Neuronal stem cell (in vitro differentiated cells): ENCODE measurements around the gene FLVCR1.
"Not testable (repeated sequence)": the region's sequence is repeated elsewhere in the genome, so short reads cannot be mapped to it uniquely, and the experiment has no call there.

ENCODE experiments used
- DNase-seq: peaks from one replicate; pipeline ENCODE4 v3.0.0-alpha.2; 2013; ENCODE audit warnings: low spot score
- H2AFZ ChIP-seq: one replicate; pipeline ENCODE4 v1.6.1; 2013; ENCODE audit warnings: mild to moderate bottlenecking, low read length, inconsistent platforms
- H2AK5ac ChIP-seq: 2 replicates; pipeline ENCODE4 v1.6.1; 2013; ENCODE audit warnings: low read depth, mild to moderate bottlenecking, inconsistent platforms, low read length, moderate library complexity, mixed read lengths
- H2BK120ac ChIP-seq: 2 replicates; pipeline ENCODE4 v1.6.1; 2013; ENCODE audit warnings: low read depth, mild to moderate bottlenecking, inconsistent platforms, low read length, moderate library complexity, mixed read lengths
- H2BK12ac ChIP-seq: one replicate; pipeline ENCODE4 v1.6.1; 2013; ENCODE audit warnings: low read length, inconsistent platforms
- H2BK15ac ChIP-seq: 2 replicates; pipeline ENCODE4 v1.6.1; 2013; ENCODE audit warnings: mild to moderate bottlenecking, low read length, inconsistent platforms, mixed read lengths
- H2BK5ac ChIP-seq: one replicate; pipeline ENCODE4 v1.6.1; 2013; ENCODE audit warnings: inconsistent platforms, mild to moderate bottlenecking, low read length, moderate library complexity
- H3K14ac ChIP-seq: one replicate; pipeline ENCODE4 v1.6.1; 2013; ENCODE audit warnings: low read length, inconsistent platforms
- H3K18ac ChIP-seq: 2 replicates; pipeline ENCODE4 v1.6.1; 2013; ENCODE audit warnings: low read length, inconsistent platforms
- H3K23ac ChIP-seq: 2 replicates; pipeline ENCODE4 v1.6.1; 2013; ENCODE audit warnings: low read depth, mild to moderate bottlenecking, mixed read lengths, low read length, inconsistent platforms; ENCODE audit not compliant: poor library complexity
- H3K27ac ChIP-seq: replicated peaks from 3 replicates; pipeline ENCODE4 v1.5.1; 2013; ENCODE audit warnings: low read length, inconsistent platforms
- H3K27me3 ChIP-seq, 3 experiments: 2 replicates each; pipeline ENCODE4 v1.6.1; 2013; ENCODE audit warnings: low read length in 3 of 3, mild to moderate bottlenecking in 2 of 3, inconsistent platforms in 1 of 3, low read depth in 1 of 3, mixed read lengths in 1 of 3, moderate library complexity in 1 of 3; ENCODE audit not compliant: control insufficient read depth in 3 of 3, insufficient read depth in 3 of 3
- H3K36me3 ChIP-seq, 2 donors: replicated peaks in 1 of 2; 2 replicates each; pipeline ENCODE4 v1.6.1; 2013; ENCODE audit warnings: low read length in 2 of 2; ENCODE audit not compliant: control insufficient read depth in 2 of 2, insufficient read depth in 2 of 2
- H3K4ac ChIP-seq: 2 replicates; pipeline ENCODE4 v1.6.1; 2013; ENCODE audit warnings: inconsistent platforms, mild to moderate bottlenecking, low read length, moderate library complexity
- H3K4me1 ChIP-seq, 2 donors: 1 replicate in 1 of 2; 2 replicates in 1 of 2; pipeline ENCODE4 v1.6.1; 2013; ENCODE audit warnings: low read length in 2 of 2, low read depth in 1 of 2; ENCODE audit not compliant: control insufficient read depth in 2 of 2, insufficient read depth in 1 of 2
- H3K4me2 ChIP-seq: one replicate; pipeline ENCODE4 v1.6.1; 2013; ENCODE audit warnings: mild to moderate bottlenecking, low read length, inconsistent platforms; ENCODE audit not compliant: insufficient read depth, poor library complexity, severe bottlenecking
- H3K4me3 ChIP-seq, 2 donors: 2 replicates each; pipeline ENCODE4 v1.5.1; 2013; ENCODE audit warnings: low read length in 2 of 2, mild to moderate bottlenecking in 2 of 2, inconsistent platforms in 1 of 2, moderate library complexity in 1 of 2
- H3K79me1 ChIP-seq: one replicate; pipeline ENCODE4 v1.6.1; 2013; ENCODE audit warnings: low read depth, mild to moderate bottlenecking, inconsistent platforms, low read length, moderate library complexity
- H3K9ac ChIP-seq: one replicate; pipeline ENCODE4 v1.6.1; 2013; ENCODE audit warnings: mild to moderate bottlenecking, low read depth, low read length, inconsistent platforms; ENCODE audit not compliant: poor library complexity
- H3K9me3 ChIP-seq, 2 donors: replicated peaks in 1 of 2; 2 replicates each; pipeline versions ENCODE3 to v1.6.1; 2013; ENCODE audit warnings: low read length in 2 of 2, mild to moderate bottlenecking in 2 of 2, inconsistent platforms in 1 of 2, low read depth in 1 of 2, mixed read lengths in 1 of 2, moderate library complexity in 1 of 2; ENCODE audit not compliant: control insufficient read depth in 2 of 2, insufficient read depth in 1 of 2
- H4K8ac ChIP-seq: one replicate; pipeline ENCODE4 v1.6.1; 2013; ENCODE audit warnings: low read depth, mild to moderate bottlenecking, inconsistent platforms, low read length, moderate library complexity
- H4K91ac ChIP-seq: one replicate; pipeline ENCODE4 v1.6.1; 2013; ENCODE audit warnings: low read length, low read depth, mild to moderate bottlenecking, inconsistent platforms; ENCODE audit not compliant: poor library complexity
- WGBS, 2 donors: extraction: QIAGEN DNeasy Blood & Tissue Kit; methylation state at CpG; one replicate each; pipeline ENCODE4 v1.1.7; 2013; ENCODE audit warnings: missing lambda C conversion rate in 2 of 2, mixed read lengths in 1 of 2; ENCODE audit not compliant: insufficient read length in 2 of 2, insufficient replicate concordance in 1 of 2; ENCODE audit errors: extremely low coverage in 2 of 2; 5-methylcytosine and 5-hydroxymethylcytosine counted together

Gene FLVCR1

DNA sequence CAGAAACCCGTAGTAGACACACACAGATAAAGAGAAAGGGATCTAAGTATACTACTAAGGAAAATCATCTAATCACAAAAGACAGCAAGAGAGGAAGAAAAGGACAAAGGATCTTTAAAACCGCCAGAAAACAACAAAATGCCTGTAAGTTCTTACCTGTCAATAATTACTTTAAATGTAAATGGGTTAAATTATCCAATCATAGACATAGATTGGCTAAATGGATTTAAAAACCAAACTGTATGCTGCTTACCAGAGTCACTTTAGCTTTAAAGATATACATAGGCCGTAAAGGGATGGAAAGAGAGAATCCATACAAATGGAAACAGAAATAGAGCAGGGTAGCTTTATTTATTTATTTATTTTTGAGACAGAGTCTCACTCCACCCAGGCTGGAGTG, 44.0 kb downstream of the FLVCR1 start:
- no peak overlapping the region for H3K4me2 ChIP-seq
- no peak overlapping the region for H3K4ac ChIP-seq
- no peak overlapping the region for H4K8ac ChIP-seq
- no peak for DNase-seq
- no peak overlapping the region for H2AFZ ChIP-seq
- peaks cover 2% of the 10 kb centered on the region for H3K79me1 ChIP-seq
- no peak overlapping the region for H3K18ac ChIP-seq
- H2AK5ac ChIP-seq = no peak overlapping the region
- no peak overlapping the region for H3K4me3 ChIP-seq
- peaks cover 10 to 35% of the 10 kb centered on the region in 2 donors for H3K9me3 ChIP-seq
- H2BK120ac ChIP-seq = no peak overlapping the region
- no peak overlapping the region for H3K23ac ChIP-seq
- no peaks in the 10 kb centered on the region for H3K4me1 ChIP-seq
- no peaks in the 10 kb centered on the region for H3K27me3 ChIP-seq
- no peak overlapping the region for H2BK15ac ChIP-seq
- H3K36me3 ChIP-seq = peaks cover 16 to 34% of the 10 kb centered on the region in 2 donors
- no peak overlapping the region for H3K14ac ChIP-seq
- H3K9ac ChIP-seq = no peak overlapping the region
- H2BK12ac ChIP-seq = no peak overlapping the region
- H4K91ac ChIP-seq = no peak overlapping the region
- H2BK5ac ChIP-seq = no peak overlapping the region
- H3K27ac ChIP-seq = no peak overlapping the region
- no CpG with 5 or more reads among the region's 3 CpGs for WGBS, 2 donors

DNA sequence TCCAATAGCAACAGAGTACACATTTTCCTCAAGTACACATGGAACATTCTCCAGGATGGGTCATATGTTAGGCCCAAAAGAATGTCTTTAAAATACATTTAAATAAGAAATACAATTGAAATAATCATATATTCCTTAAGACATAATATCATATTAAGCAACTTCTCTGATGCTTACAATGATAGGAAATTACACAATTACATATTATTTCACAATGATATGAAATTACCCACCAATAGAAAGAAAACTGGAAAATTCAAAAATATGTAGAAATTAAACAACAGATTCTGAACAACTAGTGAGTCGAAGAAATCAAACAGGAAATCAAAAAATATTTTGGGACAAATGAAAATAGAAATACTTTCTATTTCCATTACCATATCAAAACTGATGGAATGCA, 45.6 kb downstream of the FLVCR1 start:
- Histone ChIP-seq H3K9me3 (peaks cover 8 to 32% of the 10 kb centered on the region in 2 donors), H3K9ac (no peak overlapping the region), H4K91ac (no peak overlapping the region), H4K8ac (no peak overlapping the region), H2BK120ac (no peak overlapping the region), H3K27ac (no peak overlapping the region), H2AK5ac (no peak overlapping the region), H2BK15ac (no peak overlapping the region), H3K79me1 (no peaks in the 10 kb centered on the region), H3K14ac (no peak overlapping the region), H3K4ac (no peak overlapping the region), H3K4me1 (no peaks in the 10 kb centered on the region), H2BK5ac (no peak overlapping the region), H3K18ac (no peak overlapping the region), H3K4me2 (no peak overlapping the region), H2BK12ac (no peak overlapping the region), H3K4me3 (no peak overlapping the region), H3K27me3 (no peaks in the 10 kb centered on the region), H2AFZ (no peak overlapping the region), H3K23ac (no peak overlapping the region), H3K36me3 (peaks cover 7 to 17% of the 10 kb centered on the region in 2 donors)
- DNase-seq = no peak
- WGBS, 2 donors = no CpG with 5 or more reads among the region's 1 CpG

DNA sequence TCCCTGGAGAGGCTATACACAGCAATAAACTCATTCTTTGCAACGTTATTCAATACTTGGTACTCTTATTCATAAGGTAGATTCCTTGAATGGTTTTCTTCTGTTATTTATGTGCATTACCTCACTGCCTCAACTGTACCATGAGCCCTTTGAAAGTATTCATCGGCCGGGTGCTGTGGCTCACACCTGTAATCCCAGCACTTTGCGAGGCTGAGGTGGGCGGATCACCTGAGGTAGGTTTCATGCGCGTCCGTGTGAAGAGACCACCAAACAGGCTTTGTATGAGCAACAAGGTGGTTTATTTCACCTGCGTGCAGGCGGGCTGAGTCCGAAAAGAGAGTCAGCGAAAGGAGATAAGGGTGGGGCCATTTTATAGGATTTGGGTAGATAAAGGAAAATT, 50.0 kb downstream of the FLVCR1 start:
- not testable (repeated sequence) for H3K14ac ChIP-seq, H3K79me1 ChIP-seq, H3K9me3 ChIP-seq, H3K9ac ChIP-seq, H2BK120ac ChIP-seq, H3K4me2 ChIP-seq, H3K18ac ChIP-seq, H3K23ac ChIP-seq, H3K27me3 ChIP-seq, H3K4me1 ChIP-seq, H4K91ac ChIP-seq, H2AK5ac ChIP-seq, H4K8ac ChIP-seq, H3K36me3 ChIP-seq, H3K4ac ChIP-seq, H2BK12ac ChIP-seq, H2BK5ac ChIP-seq, H2AFZ ChIP-seq, DNase-seq, H3K27ac ChIP-seq, H2BK15ac ChIP-seq
- H3K4me3 ChIP-seq = peak overlapping the region in 1 of 2 donors; percentile 34
- WGBS, 2 donors = no CpG with 5 or more reads among the region's 12 CpGs

DNA sequence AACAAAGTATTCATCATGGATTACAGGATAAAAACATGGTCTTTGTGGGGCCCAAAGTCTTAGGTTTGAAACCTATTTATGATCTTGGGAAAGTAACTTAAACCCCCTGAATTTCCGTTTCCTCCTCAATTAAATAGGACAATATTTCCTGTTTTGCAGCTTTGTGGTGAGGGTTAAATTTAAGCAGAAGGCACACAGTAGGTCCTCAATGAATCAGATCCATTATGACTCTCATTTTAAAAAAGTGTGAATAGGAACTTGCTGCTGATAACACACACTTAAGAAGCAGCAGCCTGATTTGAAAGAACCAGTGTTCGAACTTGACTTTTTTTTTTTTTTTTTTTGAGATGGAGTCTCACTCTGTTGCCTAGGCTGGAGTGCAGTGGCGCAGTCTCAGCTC, 50.9 kb downstream of the FLVCR1 start:
- no peak for DNase-seq
- Histone ChIP-seq H3K4me1 (no peaks in the 10 kb centered on the region), H3K36me3 (no peaks in the 10 kb centered on the region), H2AK5ac (no peak overlapping the region), H4K8ac (no peak overlapping the region), H2AFZ (no peak overlapping the region), H3K9ac (no peak overlapping the region), H4K91ac (no peak overlapping the region), H3K18ac (no peak overlapping the region), H3K14ac (no peak overlapping the region), H3K4ac (no peak overlapping the region), H3K9me3 (peaks cover 0 to 5% of the 10 kb centered on the region in 2 donors), H2BK15ac (no peak overlapping the region), H3K79me1 (no peaks in the 10 kb centered on the region), H2BK120ac (no peak overlapping the region), H3K27me3 (peaks cover 0 to 2% (median 0%) of the 10 kb centered on the region in 3 experiments), H3K4me2 (no peak overlapping the region), H2BK5ac (no peak overlapping the region), H3K4me3 (no peak overlapping the region), H2BK12ac (no peak overlapping the region), H3K27ac (no peak overlapping the region), H3K23ac (no peak overlapping the region)
- no CpG with 5 or more reads among the region's 3 CpGs for WGBS, 2 donors
